HCT116 (cell line): ENCODE results near the gene ZCWPW2. TPM values are rescaled to one million over a fixed set of nuclear protein-coding genes. Genes with fewer than 3 reads are reported as not detected.

Experiments
- ATAC-seq: fragments of 200-7000 bp; cut with Tn5 transposase; 2 replicates; pipeline ENCODE4 v1.9.1; 2020; ENCODE audit warnings: mild to moderate bottlenecking, moderate library complexity
- BruUV-seq: library from RNA; stranded (reverse); fragments of 400-500 nt; replicated peaks from 2 replicates; lab custom pipeline; 2021; lab: Mats Ljungman, UMichigan
- CTCF ChIA-PET: fragments of 300-600 bp; sonication (Branson Sonifier 250); formaldehyde crosslinking; loops from one replicate; lab custom pipeline; 2021; ENCODE audit warnings: antibody characterized with exemption; lab: Charles Lee
- POLR2A ChIA-PET: fragments of 300-600, 350-600 bp; sonication (Branson Sonifier 250); formaldehyde crosslinking; loops from one replicate; lab custom pipeline; 2021; ENCODE audit warnings: antibody characterized with exemption; lab: Charles Lee
- RAD21 ChIA-PET, 2 experiments: fragments of 300-600 bp; sonication (Branson Sonifier 250); formaldehyde crosslinking; loops; one replicate each; lab custom pipeline; 2023; ENCODE audit warnings: low total read pairs in 2 of 2; ENCODE audit not compliant: uncharacterized antibody in 2 of 2, unreplicated experiment in 2 of 2, low non-redundant PET in 1 of 2; lab: Charles Lee
- DNase-seq: peaks from one replicate; pipeline ENCODE4 v3.0.0-alpha.2; 2010; ENCODE audit warnings: low read depth, low spot score
- H2AFZ ChIP-seq: fragments of 200-600 bp; shearing (Covaris generic), sonication (generic); 2 replicates; pipeline ENCODE4 v1.6.1; 2017; ENCODE audit warnings: low read depth, mixed run types, mixed read lengths, antibody characterized with exemption, low read length; ENCODE audit not compliant: poor library complexity, severe bottlenecking
- H3K27ac ChIP-seq: 2 replicates; pipeline ENCODE4 v1.5.1; 2012; ENCODE audit warnings: low read depth, low read length
- H3K27me3 ChIP-seq: fragments of 200-600 bp; sonication (generic); 2 replicates; pipeline ENCODE4 v1.6.1; 2016; ENCODE audit warnings: mixed run types, low read length, mixed read lengths; ENCODE audit not compliant: insufficient read depth
- H3K36me3 ChIP-seq, 2 experiments: fragments of 200-500 bp in 1 of 2; fragments of 200-600 bp in 1 of 2; sonication (Bioruptor generic) in 1 of 2; sonication (generic) in 1 of 2; 2 replicates each; pipeline versions ENCODE4 v1.5.1 to v1.6.1; 2014 to 2016; ENCODE audit warnings: low read length in 2 of 2, inconsistent platforms in 1 of 2, mixed read lengths in 1 of 2, mixed run types in 1 of 2; ENCODE audit not compliant: insufficient read depth in 2 of 2, control insufficient read depth in 1 of 2
- H3K4me1 ChIP-seq, 2 experiments: fragments of 200-600 bp in 1 of 2; sonication (generic) in 1 of 2; 2 replicates each; pipeline versions ENCODE4 v1.5.1 to v1.6.1; 2012 to 2017; ENCODE audit warnings: low read length in 2 of 2, inconsistent platforms in 1 of 2, mild to moderate bottlenecking in 1 of 2, mixed read lengths in 1 of 2, mixed run types in 1 of 2, moderate library complexity in 1 of 2; ENCODE audit not compliant: insufficient read depth in 2 of 2, control insufficient read depth in 1 of 2
- H3K4me2 ChIP-seq: fragments of 200-600 bp; sonication (generic); 2 replicates; pipeline ENCODE4 v1.6.1; 2017; ENCODE audit warnings: mixed run types, low read length, mixed read lengths
- H3K4me3 ChIP-seq, 2 experiments: fragments of 200-600 bp in 1 of 2; sonication (generic) in 1 of 2; replicated peaks in 1 of 2; 2 replicates each; pipeline ENCODE4 v1.5.1; 2011 to 2016; ENCODE audit warnings: low read length in 2 of 2, control low read depth in 1 of 2, low read depth in 1 of 2, mild to moderate bottlenecking in 1 of 2, mixed read lengths in 1 of 2, mixed run types in 1 of 2
- H3K79me2 ChIP-seq: fragments of 200-600 bp; sonication (generic); 2 replicates; pipeline ENCODE4 v1.6.1; 2017; ENCODE audit warnings: mild to moderate bottlenecking, mixed run types, low read length, moderate library complexity, mixed read lengths; ENCODE audit not compliant: insufficient read depth
- H3K9ac ChIP-seq: fragments of 200-600 bp; sonication (generic); 2 replicates; pipeline ENCODE4 v1.6.1; 2016; ENCODE audit warnings: low read length, mixed read lengths
- H3K9me2 ChIP-seq: fragments of 200-600 bp; sonication (generic), shearing (Covaris generic); 2 replicates; pipeline ENCODE4 v1.6.1; 2017; ENCODE audit warnings: mixed run types, mild to moderate bottlenecking, moderate library complexity; ENCODE audit not compliant: insufficient read depth
- H3K9me3 ChIP-seq, 2 experiments: fragments of 200-500 bp in 1 of 2; fragments of 200-600 bp in 1 of 2; sonication (Bioruptor generic) in 1 of 2; sonication (generic) in 1 of 2; 2 replicates each; pipeline ENCODE4 v1.6.1; 2014 to 2017; ENCODE audit warnings: low read length in 2 of 2, mixed read lengths in 2 of 2, inconsistent platforms in 1 of 2, low read depth in 1 of 2, mild to moderate bottlenecking in 1 of 2, mixed run types in 1 of 2, moderate library complexity in 1 of 2; ENCODE audit not compliant: control insufficient read depth in 1 of 2, insufficient read depth in 1 of 2
- H4K20me1 ChIP-seq: fragments of 200-600 bp; sonication (generic), shearing (Covaris generic); 2 replicates; pipeline ENCODE4 v1.6.1; 2017; ENCODE audit warnings: mixed run types, mild to moderate bottlenecking, moderate library complexity; ENCODE audit not compliant: insufficient read depth
- ATF3 ChIP-seq: IDR thresholded peaks from 2 replicates; pipeline ENCODE4 v1.6.1; 2012
- CBX3 ChIP-seq: IDR thresholded peaks from 2 replicates; pipeline ENCODE4 v1.6.1; 2012; ENCODE audit warnings: low read depth
- FOSL1 ChIP-seq: IDR thresholded peaks from 2 replicates; pipeline ENCODE4 v1.6.1; 2012; ENCODE audit warnings: low read depth
- JUND ChIP-seq: IDR thresholded peaks from 2 replicates; pipeline ENCODE4 v1.6.1; 2012
- RAD21 ChIP-seq: IDR thresholded peaks from 2 replicates; pipeline ENCODE4 v1.6.1; 2012; ENCODE audit warnings: low read depth, mild to moderate bottlenecking
- SIN3A ChIP-seq: IDR thresholded peaks from 2 replicates; pipeline ENCODE4 v1.6.1; 2012; ENCODE audit warnings: low read depth
- SRF ChIP-seq: IDR thresholded peaks from 2 replicates; pipeline ENCODE4 v1.6.1; 2012; ENCODE audit warnings: low read depth
- TCF7L2 ChIP-seq: IDR thresholded peaks from 2 replicates; pipeline ENCODE4 v1.7.0; 2011; ENCODE audit warnings: borderline replicate concordance, inconsistent platforms; ENCODE audit not compliant: insufficient read depth, insufficient read length; ENCODE audit errors: extremely low read depth
- ZFX ChIP-seq: fragments of 450-650 bp; IDR thresholded peaks from 2 replicates; pipeline ENCODE4 v1.6.1; 2017
- intact Hi-C: fragments of 100-400 bp; cut with micrococcal nuclease; formaldehyde crosslinking; loops from 2 replicates; pipeline ENCODE4 v1.10.0; 2022
- total RNA-seq: library from RNA; stranded (reverse); gene quantifications from one replicate; pipeline ENCODE4 v1.2.1, GENCODE V29; 2021; ENCODE audit not compliant: unreplicated experiment
- TF ChIP-seq, protein P1 (sequence below): IDR thresholded peaks from 2 replicates; pipeline ENCODE4 v1.6.1; 2012

The ZCWPW2 gene
- total RNA-seq, 1 experiment from 2014 or later = 1.1 TPM

GRCh38 chr3:28574036-28574435, 225.5 kb downstream of the ZCWPW2 start:
- DNase-seq = no peak
- Histone ChIP-seq H3K9ac (no peak overlapping the region), H2AFZ (no peak overlapping the region), H3K4me3 (no peak overlapping the region), H3K36me3 (no peaks in the 10 kb centered on the region), H3K4me1 (no peaks in the 10 kb centered on the region), H3K27me3 (peaks cover 19% of the 10 kb centered on the region; the same call in 1 of the 2 replicates), H3K9me3 (no peaks in the 10 kb centered on the region), H4K20me1 (no peaks in the 10 kb centered on the region; the same call in 1 of the 2 replicates)
- ChIA-PET CTCF (no interaction called here), POLR2A (no interaction called here), RAD21 (no interaction called here)
- BruUV-seq = no TSS peak
- no peak for TF ChIP-seq FOSL1
- TF ChIP-seq TCF7L2 = no peak
- no peak for TF ChIP-seq ZFX
- TF ChIP-seq, protein P1, sequence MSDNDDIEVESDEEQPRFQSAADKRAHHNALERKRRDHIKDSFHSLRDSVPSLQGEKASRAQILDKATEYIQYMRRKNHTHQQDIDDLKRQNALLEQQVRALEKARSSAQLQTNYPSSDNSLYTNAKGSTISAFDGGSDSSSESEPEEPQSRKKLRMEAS = no peak
- TF ChIP-seq RAD21 = no peak
- TF ChIP-seq CBX3 = no peak
- no peak for TF ChIP-seq ATF3
- no peak for TF ChIP-seq JUND
- TF ChIP-seq SRF = no peak
- no peak for TF ChIP-seq SIN3A
- TF ChIP-seq, all 23 proteins: peak for 0
- H3K79me2 ChIP-seq = no peaks in the 10 kb centered on the region
- ATAC-seq = no peak
- H3K9me2 ChIP-seq = no peaks in the 10 kb centered on the region
- H3K27ac ChIP-seq = no peak overlapping the region
- intact Hi-C loops = no loop called here
- H3K4me2 ChIP-seq = no peak overlapping the region

- Histone ChIP-seq H3K79me2 (no peaks in the 10 kb centered on the region), H3K9ac (no peak overlapping the region), H2AFZ (no peak overlapping the region), H3K9me2 (no peaks in the 10 kb centered on the region), H3K4me3 (no peak overlapping the region), H3K27ac (no peak overlapping the region), H3K4me1 (no peaks in the 10 kb centered on the region), H3K27me3 (peaks cover 28% of the 10 kb centered on the region), H3K9me3 (no peaks in the 10 kb centered on the region), H3K4me2 (no peak overlapping the region), H4K20me1 (no peaks in the 10 kb centered on the region; the same call in 1 of the 2 replicates), H3K36me3 (no peaks in the 10 kb centered on the region)
- BruUV-seq = no TSS peak
- RAD21 ChIA-PET = no interaction called here
- TF ChIP-seq JUND = no peak
- CTCF ChIA-PET = no interaction called here
- intact Hi-C loops = no loop called here
- POLR2A ChIA-PET = no interaction called here
- no peak for DNase-seq
- no peak for ATAC-seq
Observed at GRCh38 chr3:28575100-28575745, 226.7 kb downstream of the ZCWPW2 start.

Other genes starting within 250 kb of the ZCWPW2 start
- 29.0 TPM for gene CMC1, start 107.1 kb upstream of the ZCWPW2 start, total RNA-seq
- gene AZI2, start 103 bp downstream of the ZCWPW2 start, total RNA-seq = 51.6 TPM